NAMALWA (cell line): Measurements from ENCODE around the gene BRPF1.
"Not testable (repeated sequence)": the region's sequence is repeated elsewhere in the genome, so short reads cannot be mapped to it uniquely, and the experiment has no call there.

Experiments used
- DNase-seq: peaks from one replicate; pipeline ENCODE4 v3.0.0-alpha.2; 2015; ENCODE audit warnings: low spot score

BRPF1 gene

GRCh38 chr3:9768141-9768775 is 36.7 kb downstream of the BRPF1 start:
- no peak for DNase-seq

GRCh38 chr3:9769012-9769411 is 37.5 kb downstream of the BRPF1 start:
- no peak for DNase-seq

- no peak for DNase-seq
These were observed 38.1 kb downstream of the BRPF1 start, which contains the start of gene CAMK1 for GRCh38 chr3:9769426-9770275. Gene CAMK1, minus strand, starts transcription at chr3:9769947. Its CDS starts 2,198 bp downstream, at chr3:9767749.

- DNase-seq: no peak
These were observed 38.8 kb downstream of the BRPF1 start for GRCh38 chr3:9770276-9770812.

- DNase-seq: not testable (repeated sequence)
These were observed 39.5 kb downstream of the BRPF1 start for GRCh38 chr3:9771007-9771406.

GRCh38 chr3:9776896-9777693 is 45.6 kb downstream of the BRPF1 start:
- no peak for DNase-seq

- DNase-seq: no peak
These were observed 46.1 kb downstream of the BRPF1 start for GRCh38 chr3:9777694-9778021.

- no peak for DNase-seq
These were observed 46.9 kb downstream of the BRPF1 start for GRCh38 chr3:9778143-9779074.

- no peak for DNase-seq
These were observed 47.6 kb downstream of the BRPF1 start for GRCh38 chr3:9779075-9779593.

GRCh38 chr3:9779721-9780457 is 48.4 kb downstream of the BRPF1 start:
- DNase-seq: peak; percentile 54

GRCh38 chr3:9780458-9780812 is 48.9 kb downstream of the BRPF1 start:
- peak; percentile 28 for DNase-seq

GRCh38 chr3:9780910-9781309 is 49.4 kb downstream of the BRPF1 start:
- peak; percentile 37 for DNase-seq

- peak; percentile 21 for DNase-seq
These were observed 50.0 kb downstream of the BRPF1 start for GRCh38 chr3:9781551-9781950.

- peak; percentile 54 for DNase-seq
These were observed 50.6 kb downstream of the BRPF1 start for GRCh38 chr3:9781978-9782603.

- DNase-seq: peak; percentile 40
These were observed 51.2 kb downstream of the BRPF1 start for GRCh38 chr3:9782770-9783169.

- no peak for DNase-seq
These were observed 52.4 kb downstream of the BRPF1 start for GRCh38 chr3:9783954-9784353.

GRCh38 chr3:9784965-9785364 is 53.4 kb downstream of the BRPF1 start:
- no peak for DNase-seq

GRCh38 chr3:9785602-9786001 is 54.1 kb downstream of the BRPF1 start:
- DNase-seq: no peak

GRCh38 chr3:9786209-9786739 is 54.7 kb downstream of the BRPF1 start:
- no peak for DNase-seq
